H1 (cell line): ENCODE data around the gene TRA2A. TPM values are rescaled to one million over a fixed set of nuclear protein-coding genes. Genes with fewer than 3 reads are reported as not detected.

Source experiments
- CTCF ChIA-PET: fragments of 300-600 bp; sonication (Branson Sonifier 250); formaldehyde crosslinking; loops from one replicate; lab custom pipeline; 2021; ENCODE audit not compliant: partially characterized antibody; lab: Charles Lee
- POLR2A ChIA-PET: fragments of 300-600 bp; sonication (Branson Sonifier 250); formaldehyde crosslinking; loops from one replicate; lab custom pipeline; 2021; ENCODE audit warnings: inconsistent platforms; ENCODE audit not compliant: partially characterized antibody; lab: Charles Lee
- DNase-seq, 2 experiments: peaks; one replicate each; pipeline versions ENCODE4 v3.0.0 to v3.0.0-alpha.2; 2010 to 2022; ENCODE audit warnings: low spot score in 2 of 2, low read depth in 1 of 2, mixed read lengths in 1 of 2
- FAIRE-seq: peaks from 2 replicates; lab custom pipeline; 2011; peaks lifted over from hg19 to GRCh38; lab: Jason Lieb, UNC
- H2AFZ ChIP-seq: 2 replicates; pipeline ENCODE4 v1.8.1; 2012; ENCODE audit warnings: low read length, inconsistent platforms
- H2AK5ac ChIP-seq: 2 replicates; pipeline ENCODE4 v1.6.1; 2013; ENCODE audit warnings: low read depth, low read length
- H2BK120ac ChIP-seq: replicated peaks from 2 replicates; pipeline ENCODE3; 2013; ENCODE audit warnings: low read depth, low read length, inconsistent platforms
- H2BK12ac ChIP-seq: 2 replicates; pipeline ENCODE4 v1.6.1; 2013; ENCODE audit warnings: low read depth, low read length
- H2BK15ac ChIP-seq: 2 replicates; pipeline ENCODE4 v1.6.1; 2013; ENCODE audit warnings: low read length
- H2BK20ac ChIP-seq: 2 replicates; pipeline ENCODE4 v1.6.1; 2013; ENCODE audit warnings: low read length
- H2BK5ac ChIP-seq: 2 replicates; pipeline ENCODE4 v1.6.1; 2013; ENCODE audit warnings: low read depth, low read length
- H3K14ac ChIP-seq: 2 replicates; pipeline ENCODE4 v1.6.1; 2013; ENCODE audit warnings: inconsistent platforms; ENCODE audit not compliant: insufficient read length
- H3K18ac ChIP-seq: 2 replicates; pipeline ENCODE4 v1.6.1; 2013; ENCODE audit warnings: low read length; ENCODE audit errors: extremely low read depth
- H3K23ac ChIP-seq: 2 replicates; pipeline ENCODE4 v1.6.1; 2013; ENCODE audit warnings: inconsistent platforms; ENCODE audit not compliant: insufficient read length
- H3K23me2 ChIP-seq: 2 replicates; pipeline ENCODE4 v1.6.1; 2013; ENCODE audit warnings: low read depth, low read length
- H3K27ac ChIP-seq: 2 replicates; pipeline ENCODE4 v1.6.1; 2011; ENCODE audit warnings: low read depth, low read length, inconsistent platforms
- H3K27me3 ChIP-seq, 4 experiments: replicated peaks in 1 of 4; 1 replicate in 1 of 4; 2 replicates in 3 of 4; pipeline versions ENCODE4 v1.6.1 to v1.8.1; 2011 to 2013; ENCODE audit warnings: low read length in 3 of 4, mild to moderate bottlenecking in 3 of 4, inconsistent platforms in 2 of 4, mixed read lengths in 2 of 4, moderate library complexity in 1 of 4; ENCODE audit not compliant: control insufficient read depth in 3 of 4, insufficient read depth in 3 of 4; ENCODE audit errors: extremely low read depth in 1 of 4
- H3K36me3 ChIP-seq, 4 experiments: 2 replicates each; pipeline versions ENCODE4 v1.6.1 to v1.8.1; 2011 to 2013; ENCODE audit warnings: mild to moderate bottlenecking in 4 of 4, low read length in 3 of 4, moderate library complexity in 2 of 4, control low read depth in 1 of 4, inconsistent platforms in 1 of 4; ENCODE audit not compliant: insufficient read depth in 4 of 4, control insufficient read depth in 2 of 4
- H3K4ac ChIP-seq: replicated peaks from 2 replicates; pipeline ENCODE3; 2013; ENCODE audit warnings: low read length, low read depth, mixed read lengths, inconsistent platforms; ENCODE audit not compliant: insufficient read length
- H3K4me1 ChIP-seq, 4 experiments: replicated peaks in 1 of 4; 1 replicate in 1 of 4; 2 replicates in 3 of 4; pipeline versions ENCODE4 v1.6.1 to v1.8.1; 2011 to 2013; ENCODE audit warnings: low read length in 3 of 4, inconsistent platforms in 2 of 4, mixed read lengths in 1 of 4; ENCODE audit not compliant: insufficient read depth in 4 of 4, control insufficient read depth in 3 of 4
- H3K4me2 ChIP-seq, 2 experiments: 2 replicates each; pipeline versions ENCODE4 v1.6.1 to v1.8.1; 2011 to 2013; ENCODE audit warnings: low read depth in 2 of 2, low read length in 2 of 2, control low read depth in 1 of 2, inconsistent platforms in 1 of 2, mild to moderate bottlenecking in 1 of 2; ENCODE audit not compliant: insufficient read depth in 1 of 2
- H3K4me3 ChIP-seq, 4 experiments: fragments of 200-600, 300-600 bp in 1 of 4; sonication (generic), shearing (Covaris generic), sonication (Bioruptor Twin) in 1 of 4; 2 replicates each; pipeline versions ENCODE4 v1.5.1 to v1.8.1; 2011 to 2016; ENCODE audit warnings: low read length in 4 of 4, low read depth in 3 of 4, control low read depth in 2 of 4, inconsistent platforms in 2 of 4, mild to moderate bottlenecking in 2 of 4, mixed read lengths in 1 of 4, moderate library complexity in 1 of 4; ENCODE audit not compliant: insufficient read depth in 2 of 4; ENCODE audit errors: extremely low read depth in 1 of 4
- H3K56ac ChIP-seq: replicated peaks from 2 replicates; pipeline ENCODE3; 2013; ENCODE audit warnings: low read depth, mild to moderate bottlenecking, mixed read lengths, low read length, inconsistent platforms; ENCODE audit not compliant: insufficient read length
- H3K79me1 ChIP-seq: 2 replicates; pipeline ENCODE4 v1.6.1; 2013; ENCODE audit warnings: low read depth, low read length, control low read depth
- H3K79me2 ChIP-seq, 2 experiments: 2 replicates each; pipeline versions ENCODE4 v1.6.1 to v1.8.1; 2012 to 2013; ENCODE audit warnings: low read length in 2 of 2, mild to moderate bottlenecking in 2 of 2, inconsistent platforms in 1 of 2; ENCODE audit not compliant: insufficient read depth in 2 of 2, control insufficient read depth in 1 of 2
- H3K9ac ChIP-seq, 4 experiments: replicated peaks in 1 of 4; 1 replicate in 1 of 4; 2 replicates in 3 of 4; pipeline versions ENCODE4 v1.6.1 to v1.8.1; 2011 to 2013; ENCODE audit warnings: low read depth in 3 of 4, low read length in 3 of 4, control low read depth in 2 of 4, mild to moderate bottlenecking in 2 of 4, moderate library complexity in 2 of 4, inconsistent platforms in 1 of 4; ENCODE audit errors: extremely low read depth in 1 of 4
- H3K9me3 ChIP-seq, 2 experiments: 2 replicates each; pipeline versions ENCODE4 v1.6.1 to v1.8.1; 2012 to 2013; ENCODE audit warnings: mild to moderate bottlenecking in 2 of 2, moderate library complexity in 2 of 2, control low read depth in 1 of 2, inconsistent platforms in 1 of 2, low read depth in 1 of 2, low read length in 1 of 2, mixed read lengths in 1 of 2; ENCODE audit not compliant: insufficient read depth in 2 of 2
- H4K20me1 ChIP-seq, 2 experiments: replicated peaks in 1 of 2; 2 replicates each; pipeline versions ENCODE3 to v1.8.1; 2011 to 2013; ENCODE audit warnings: inconsistent platforms in 2 of 2, low read length in 2 of 2, mild to moderate bottlenecking in 1 of 2; ENCODE audit not compliant: insufficient read depth in 2 of 2, control insufficient read depth in 1 of 2
- H4K5ac ChIP-seq: 2 replicates; pipeline ENCODE4 v1.6.1; 2013; ENCODE audit warnings: low read length, low read depth, mixed read lengths, inconsistent platforms; ENCODE audit not compliant: insufficient read length
- H4K8ac ChIP-seq: 2 replicates; pipeline ENCODE4 v1.8.0; 2013; ENCODE audit warnings: mild to moderate bottlenecking, moderate library complexity, low read length, inconsistent platforms; ENCODE audit not compliant: insufficient read depth; ENCODE audit errors: extremely low read depth
- H4K91ac ChIP-seq: replicated peaks from 2 replicates; pipeline ENCODE3; 2013; ENCODE audit warnings: low read length, mixed read lengths, inconsistent platforms; ENCODE audit not compliant: insufficient read length
- CEBPB ChIP-seq: IDR thresholded peaks from 2 replicates; pipeline ENCODE4 v1.6.1; 2012; ENCODE audit warnings: low read depth, low read length
- NANOG ChIP-seq: IDR thresholded peaks from 2 replicates; pipeline ENCODE4 v1.6.1; 2011; ENCODE audit warnings: low read length, low read depth, mild to moderate bottlenecking, inconsistent platforms; ENCODE audit not compliant: insufficient read depth, poor library complexity, severe bottlenecking
- RAD21 ChIP-seq, 2 experiments: IDR thresholded peaks in 1 of 2; conservative IDR thresholded peaks in 1 of 2; 2 replicates each; pipeline ENCODE4 v1.6.1; 2011; ENCODE audit warnings: low read depth in 2 of 2, low read length in 2 of 2, improper control_type of control experiment in 1 of 2, inconsistent platforms in 1 of 2, mild to moderate bottlenecking in 1 of 2, moderate library complexity in 1 of 2
- SIN3A ChIP-seq, 2 experiments: IDR thresholded peaks in 1 of 2; conservative IDR thresholded peaks in 1 of 2; 2 replicates each; pipeline ENCODE4 v1.6.1; 2011 to 2012; ENCODE audit warnings: low read length in 2 of 2, improper control_type of control experiment in 1 of 2, low read depth in 1 of 2, mild to moderate bottlenecking in 1 of 2
- WGBS, 2 experiments: shearing (Covaris generic) in 1 of 2; methylation state at CpG; one replicate each; pipeline versions ENCODE4 v1.1.6 to v1.1.7; 2013 to 2015; ENCODE audit warnings: low lambda C conversion rate in 2 of 2, mixed read lengths in 2 of 2, inconsistent platforms in 1 of 2, low coverage in 1 of 2, missing lambda C conversion rate in 1 of 2; ENCODE audit not compliant: insufficient replicate concordance in 2 of 2, insufficient coverage in 1 of 2, insufficient read length in 1 of 2; ENCODE audit errors: extremely low coverage in 1 of 2, missing lambda C conversion rate in 1 of 2; 5-methylcytosine and 5-hydroxymethylcytosine counted together
- polyA plus RNA-seq, 7 experiments: library from polyadenylated mRNA; depleted of rRNA in 3 of 7; stranded (reverse) in 5 of 7; unstranded in 2 of 7; fragments of >200 nt in 5 of 7; fragments of 200-250 nt in 2 of 7; gene quantifications; 1 replicate in 5 of 7; 2 replicates in 1 of 7; 4 replicates in 1 of 7; pipeline versions ENCODE4 v1.2.1 to v1.2.3, GENCODE V29; 2011 to 2013; ENCODE audit warnings: missing spikeins in 2 of 7, mixed read lengths in 2 of 7
- total RNA-seq: library from RNA; stranded (reverse); fragmentation: NEBNext Ultra II Directional; extraction: Animal tissue kit (Norgen Biotek cat#: 25700); gene quantifications from 2 replicates; pipeline ENCODE4 v1.2.1, GENCODE V29; 2021
- TF ChIP-seq, protein P1 (sequence below), 3 experiments: IDR thresholded peaks; 1 replicate in 2 of 3; 2 replicates in 1 of 3; pipeline versions ENCODE4 v1.5.1 to v1.6.1; 2011; ENCODE audit warnings: low read length in 3 of 3, mild to moderate bottlenecking in 3 of 3, inconsistent platforms in 2 of 3, low read depth in 1 of 3, moderate library complexity in 1 of 3; ENCODE audit not compliant: insufficient read depth in 1 of 3; ENCODE audit errors: control extremely low read depth in 1 of 3

Gene TRA2A
- total and polyA plus RNA-seq, 2 of the 8 experiments (the other 6 are each of a cell fraction or from before 2014, with no cell fraction given), result 116 to 125 TPM

DNA sequence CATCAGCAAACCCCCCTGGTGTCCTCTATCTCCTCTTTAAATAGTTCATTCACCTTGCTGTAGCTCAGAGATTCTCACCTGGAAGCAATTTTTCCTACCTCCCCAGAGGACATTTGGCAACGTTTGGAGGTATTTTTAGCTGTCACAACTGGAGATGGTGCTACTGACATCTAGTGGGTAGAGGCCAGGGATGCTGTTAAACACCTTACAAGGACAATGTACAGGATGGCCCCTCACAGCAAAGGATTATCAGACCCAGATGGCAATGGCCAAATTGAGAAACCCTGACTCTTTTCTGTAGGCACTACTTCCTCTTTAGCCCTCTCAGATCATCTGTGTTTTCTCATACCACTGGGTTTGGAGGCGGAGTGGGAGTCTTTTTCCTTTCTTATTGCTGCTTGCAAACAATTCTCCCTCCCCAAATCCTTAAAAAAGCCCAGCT is 13.2 kb upstream of the TRA2A start:
- Histone ChIP-seq H2BK120ac (no peak overlapping the region), H4K20me1 (no peaks in the 10 kb centered on the region), H2BK5ac (no peak overlapping the region), H3K23me2 (no peaks in the 10 kb centered on the region), H3K9ac (no peak overlapping the region), H3K9me3 (peaks cover 0 to 5% of the 10 kb centered on the region in 2 experiments; a peak in 1 of 4 replicates), H4K8ac (no peak overlapping the region), H3K56ac (no peak overlapping the region), H3K27ac (no peak overlapping the region), H2BK12ac (no peak overlapping the region), H4K5ac (no peak overlapping the region), H3K27me3 (no peaks in the 10 kb centered on the region), H3K36me3 (no peaks in the 10 kb centered on the region), H2BK20ac (no peak overlapping the region), H3K18ac (no peak overlapping the region), H4K91ac (no peak overlapping the region), H2AFZ (no peak overlapping the region), H3K4me1 (no peaks in the 10 kb centered on the region), H3K14ac (no peak overlapping the region), H3K23ac (no peak overlapping the region), H3K79me2 (no peaks in the 10 kb centered on the region), H2BK15ac (no peak overlapping the region), H3K4me2 (no peak overlapping the region), H2AK5ac (no peak overlapping the region), H3K79me1 (no peaks in the 10 kb centered on the region), H3K4me3 (no peak overlapping the region), H3K4ac (no peak overlapping the region)
- TF ChIP-seq CEBPB (0 out of 2 replicates have a peak, but pooled peaks have one; percentile 6), SIN3A (conservative IDR thresholded peaks at IDR 0.05 in 1 of 2, IDR thresholded peaks at IDR 0.05 in 1 of 2; ENCODE audit: low read depth in 1 of 2, low read length in 2 of 2) (0 out of 4 replicates have a peak, but pooled peaks of 1 of the 2 experiments have one; percentile 36), RAD21 (IDR thresholded peaks at IDR 0.05 in 1 of 2, conservative IDR thresholded peaks at IDR 0.05 in 1 of 2; ENCODE audit: low read depth in 2 of 2, low read length in 2 of 2) (peak; percentile 78 to 86), NANOG (no peak)
- TF ChIP-seq, protein P1, sequence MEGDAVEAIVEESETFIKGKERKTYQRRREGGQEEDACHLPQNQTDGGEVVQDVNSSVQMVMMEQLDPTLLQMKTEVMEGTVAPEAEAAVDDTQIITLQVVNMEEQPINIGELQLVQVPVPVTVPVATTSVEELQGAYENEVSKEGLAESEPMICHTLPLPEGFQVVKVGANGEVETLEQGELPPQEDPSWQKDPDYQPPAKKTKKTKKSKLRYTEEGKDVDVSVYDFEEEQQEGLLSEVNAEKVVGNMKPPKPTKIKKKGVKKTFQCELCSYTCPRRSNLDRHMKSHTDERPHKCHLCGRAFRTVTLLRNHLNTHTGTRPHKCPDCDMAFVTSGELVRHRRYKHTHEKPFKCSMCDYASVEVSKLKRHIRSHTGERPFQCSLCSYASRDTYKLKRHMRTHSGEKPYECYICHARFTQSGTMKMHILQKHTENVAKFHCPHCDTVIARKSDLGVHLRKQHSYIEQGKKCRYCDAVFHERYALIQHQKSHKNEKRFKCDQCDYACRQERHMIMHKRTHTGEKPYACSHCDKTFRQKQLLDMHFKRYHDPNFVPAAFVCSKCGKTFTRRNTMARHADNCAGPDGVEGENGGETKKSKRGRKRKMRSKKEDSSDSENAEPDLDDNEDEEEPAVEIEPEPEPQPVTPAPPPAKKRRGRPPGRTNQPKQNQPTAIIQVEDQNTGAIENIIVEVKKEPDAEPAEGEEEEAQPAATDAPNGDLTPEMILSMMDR (IDR thresholded peaks at IDR 0.05; ENCODE audit: control extremely low read depth in 1 of 3, insufficient read depth in 1 of 3, low read depth in 1 of 3, low read length in 3 of 3), result peak in 2 of 3 experiments; percentile 70 to 78; a peak in 3 of 4 replicates
- DNase-seq (no peak), FAIRE-seq (peak; percentile 74)
- POLR2A ChIA-PET, result interaction anchor here (1.0 to 1.4 kb wide), 3 partner anchors 12 to 165 kb away, joined by 3 to 4 read pairs (median 3); partner anchors contain the start of gene STK31
- 11% methylated on average over 2 of the region's 2 CpGs; no CpG with 5 or more reads in 1 of the 2 experiments for WGBS, 2 experiments
- CTCF ChIA-PET, result interaction anchor here (0.6 to 5.0 kb wide), 18 partner anchors 8 to 299 kb away, joined by 3 to 26 read pairs (median 3); partner anchors contain the start of gene STK31
